Stimulated activated CD8-positive, alpha-beta memory T cell treated with anti-CD3 and anti-CD28 coated beads, Interleukin-15, amount 100 ng/mL, for 1 hour (primary cell): ENCODE data around the gene SH2D3C.

Experiments used
- DNase-seq: peaks from one replicate; pipeline ENCODE4 v3.0.0-alpha.2; 2020; ENCODE audit warnings: low read depth

Gene SH2D3C

DNA sequence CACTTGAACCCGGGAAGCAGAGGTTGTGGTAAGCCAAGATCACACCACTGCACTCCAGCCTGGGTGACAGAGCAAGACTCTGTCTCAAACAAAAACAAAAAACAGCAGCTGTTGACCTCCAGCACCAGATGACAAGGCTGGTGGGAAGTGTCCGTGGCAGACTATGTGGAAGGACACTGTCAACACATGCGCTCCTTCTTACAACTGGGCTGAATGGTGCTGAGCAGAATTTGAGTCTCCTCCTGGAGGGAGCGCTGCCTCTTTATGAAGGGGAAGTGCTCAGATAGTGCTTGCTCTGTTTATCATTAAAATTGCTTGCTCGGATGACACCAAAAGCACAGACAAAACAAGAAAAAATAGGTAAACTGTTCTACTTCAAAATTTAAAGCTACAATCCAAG lies 80.9 kb downstream of the SH2D3C start:
- DNase-seq, result no peak

DNA sequence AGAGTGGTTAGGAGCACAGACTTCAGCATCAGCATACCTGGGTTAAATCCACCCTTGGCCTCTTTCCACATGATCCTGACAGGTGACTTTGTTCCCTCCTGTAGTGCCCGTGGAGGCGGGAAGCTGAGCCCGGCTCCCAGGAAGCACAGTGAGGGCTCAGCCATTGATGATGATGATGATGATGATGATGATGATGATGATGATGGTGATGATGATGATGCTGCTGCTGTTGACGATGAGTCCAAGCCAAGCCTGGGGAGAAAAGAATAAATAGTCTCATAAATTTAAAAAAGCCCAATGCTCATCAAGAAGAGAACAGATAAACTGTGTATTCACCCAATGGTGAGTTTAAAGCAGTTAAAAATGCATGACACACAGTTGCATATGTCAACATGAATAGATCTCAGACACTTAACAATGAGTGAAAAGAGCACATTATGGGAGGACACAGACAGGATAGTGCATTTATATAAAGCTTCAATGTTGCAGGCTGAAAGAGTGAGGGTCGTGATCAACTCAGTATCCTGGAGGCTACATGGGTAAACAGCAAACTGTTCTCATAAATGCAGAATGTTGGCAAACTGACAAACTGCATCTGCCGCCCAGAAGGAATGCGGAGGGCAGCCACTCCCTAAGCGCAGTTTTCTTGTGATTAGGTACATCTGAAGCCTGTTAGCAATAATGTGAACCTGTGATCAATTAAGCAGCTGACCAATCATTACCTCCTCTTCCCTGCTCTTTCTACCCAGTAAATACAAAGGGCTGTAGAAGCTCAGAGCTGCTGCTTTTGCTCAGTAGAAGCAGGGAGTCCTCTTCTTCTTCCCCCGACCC lies 83.4 kb downstream of the SH2D3C start:
- no peak for DNase-seq

DNA sequence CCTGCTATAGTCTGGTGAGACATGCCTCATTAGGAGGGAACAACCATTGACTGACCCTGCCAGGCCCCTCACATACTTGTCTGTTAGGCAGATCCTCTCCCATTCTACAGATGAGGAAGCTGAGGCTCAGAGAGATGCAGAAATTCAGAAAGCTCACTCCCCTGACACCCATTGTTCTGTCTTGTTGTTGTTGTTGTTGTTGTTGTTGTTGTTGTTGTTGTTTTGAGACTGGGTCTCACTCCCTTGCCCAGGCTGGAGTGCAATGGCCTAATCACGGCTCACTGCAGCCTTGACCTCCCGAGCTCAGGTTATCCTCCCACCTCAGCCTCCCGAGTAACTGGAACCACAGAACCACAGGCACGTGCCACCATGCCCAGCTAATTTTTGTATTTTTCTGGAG lies 84.8 kb downstream of the SH2D3C start:
- no peak for DNase-seq

DNA sequence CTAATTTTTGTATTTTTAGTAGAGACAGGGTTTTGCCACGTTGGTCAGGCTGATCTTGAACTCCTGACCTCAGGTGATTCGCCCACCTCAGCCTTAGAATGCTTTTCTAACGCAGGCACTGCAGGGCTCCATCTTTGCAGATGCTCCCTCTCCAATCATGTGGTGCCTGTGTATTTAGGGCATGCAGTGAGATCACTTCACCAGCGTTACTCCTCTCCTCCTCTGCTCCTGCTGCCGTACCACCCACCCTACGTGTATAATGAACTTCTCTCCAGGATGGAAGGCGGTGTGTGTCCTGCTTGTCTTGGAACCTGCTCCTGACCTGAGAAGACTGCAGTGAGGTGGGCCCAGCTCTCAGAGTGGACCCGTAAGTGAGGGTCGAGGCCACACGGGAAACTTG lies 85.3 kb downstream of the SH2D3C start:
- no peak for DNase-seq

DNA sequence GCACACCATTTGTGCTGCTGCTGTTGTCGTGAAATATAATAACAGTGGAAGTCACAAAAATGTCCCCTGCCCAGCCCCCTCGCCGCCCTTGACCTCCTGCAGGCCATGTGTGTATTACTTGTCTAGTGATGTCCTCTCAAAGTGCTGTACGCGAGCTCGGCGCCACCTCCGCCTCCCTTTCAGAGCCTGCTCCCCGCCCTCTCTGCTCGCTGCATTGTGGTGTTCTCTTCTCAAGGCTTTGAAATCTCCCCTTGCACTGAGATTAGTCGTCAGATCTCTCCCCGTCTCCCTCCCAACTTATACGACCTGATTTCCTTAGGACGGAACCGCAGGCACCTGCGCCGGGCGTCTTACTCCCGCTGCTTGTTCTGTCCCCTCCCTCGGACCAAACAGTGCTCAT lies 86.4 kb downstream of the SH2D3C start:
- no peak for DNase-seq

DNA sequence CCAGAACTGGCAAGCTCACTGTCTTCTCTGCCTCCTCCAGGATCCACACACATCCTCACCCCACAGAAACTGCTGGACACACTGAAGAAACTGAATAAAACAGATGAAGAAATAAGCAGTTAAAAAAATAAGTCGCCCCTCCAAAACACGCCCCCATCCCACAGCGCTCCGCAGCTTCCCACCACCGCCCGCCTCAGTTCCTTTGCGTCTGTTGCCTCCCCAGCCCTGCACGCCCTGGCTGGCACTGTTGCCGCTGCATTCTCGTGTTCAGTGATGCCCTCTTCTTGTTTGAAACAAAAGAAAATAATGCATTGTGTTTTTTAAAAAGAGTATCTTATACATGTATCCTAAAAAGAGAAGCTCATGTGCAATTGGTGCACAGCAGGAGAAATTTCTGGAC lies 87.7 kb downstream of the SH2D3C start:
- no peak for DNase-seq

DNA sequence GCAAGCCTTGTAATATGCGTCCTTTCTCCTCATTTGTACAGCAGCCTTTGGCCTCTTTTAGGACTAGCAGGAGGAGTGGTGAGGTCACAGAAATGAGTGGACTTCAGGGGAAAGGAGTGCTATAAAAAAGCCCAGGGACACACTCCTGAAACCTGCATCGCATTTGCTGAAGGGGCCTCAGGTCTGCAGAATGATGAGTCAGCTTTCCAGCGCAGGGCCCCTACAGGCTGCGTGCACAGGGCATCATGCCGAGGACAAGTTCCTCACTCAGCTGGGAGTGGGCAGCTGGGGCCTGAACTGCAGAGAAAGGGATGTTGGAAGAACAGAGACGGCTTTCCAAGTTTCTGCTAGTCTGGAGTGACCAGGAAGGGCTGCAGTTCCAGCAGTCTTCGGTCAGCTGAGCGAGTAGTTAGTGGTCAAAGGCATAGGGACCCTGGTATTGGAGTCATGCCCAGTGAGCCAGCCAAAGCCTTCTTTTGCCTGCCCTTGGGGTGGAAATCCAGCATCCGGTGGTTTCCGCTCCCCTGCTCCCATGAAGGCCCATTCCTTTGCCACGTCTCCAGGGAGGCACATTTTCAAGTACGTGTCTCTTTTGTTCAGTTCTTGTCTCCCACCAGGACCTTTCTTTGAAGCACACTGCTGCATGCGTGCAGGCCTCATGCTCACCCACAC lies 89.0 kb downstream of the SH2D3C start:
- no peak for DNase-seq
